COR-L47 (cell line): ENCODE measurements around the gene PDCD10.

Experiments used
- DNase-seq: peaks from one replicate; lab custom pipeline; 2025; lab: John Stamatoyannopoulos, UW

PDCD10 gene

GRCh38 chr3:167734498-167735232 lies at the start of gene PDCD10:
TSS of gene PDCD10 (minus strand) at chr3:167734892. CDS start at chr3:167720157, 14,735 bp downstream.
- DNase-seq, result peak; percentile 100

DNA sequence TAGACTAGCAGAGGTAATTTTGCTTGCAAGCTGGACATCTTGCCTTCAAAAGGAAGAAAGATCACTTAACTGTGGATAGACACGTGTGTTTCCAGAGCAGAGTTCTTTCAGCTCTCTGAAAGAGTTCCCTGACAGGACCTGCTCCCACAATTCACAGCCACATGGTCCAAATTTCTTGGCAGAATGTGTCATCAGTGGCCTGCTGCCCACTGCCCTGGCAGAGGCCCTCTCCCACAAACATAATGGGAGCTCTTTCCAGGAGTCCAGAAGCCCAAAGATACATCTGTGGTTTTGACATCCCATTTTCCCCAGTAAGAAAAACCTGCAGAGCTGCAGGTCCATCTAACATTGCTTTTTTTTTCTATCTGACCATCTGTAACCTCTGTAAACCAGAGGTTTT lies 49.1 kb upstream of the PDCD10 start:
- DNase-seq, result no peak

DNA sequence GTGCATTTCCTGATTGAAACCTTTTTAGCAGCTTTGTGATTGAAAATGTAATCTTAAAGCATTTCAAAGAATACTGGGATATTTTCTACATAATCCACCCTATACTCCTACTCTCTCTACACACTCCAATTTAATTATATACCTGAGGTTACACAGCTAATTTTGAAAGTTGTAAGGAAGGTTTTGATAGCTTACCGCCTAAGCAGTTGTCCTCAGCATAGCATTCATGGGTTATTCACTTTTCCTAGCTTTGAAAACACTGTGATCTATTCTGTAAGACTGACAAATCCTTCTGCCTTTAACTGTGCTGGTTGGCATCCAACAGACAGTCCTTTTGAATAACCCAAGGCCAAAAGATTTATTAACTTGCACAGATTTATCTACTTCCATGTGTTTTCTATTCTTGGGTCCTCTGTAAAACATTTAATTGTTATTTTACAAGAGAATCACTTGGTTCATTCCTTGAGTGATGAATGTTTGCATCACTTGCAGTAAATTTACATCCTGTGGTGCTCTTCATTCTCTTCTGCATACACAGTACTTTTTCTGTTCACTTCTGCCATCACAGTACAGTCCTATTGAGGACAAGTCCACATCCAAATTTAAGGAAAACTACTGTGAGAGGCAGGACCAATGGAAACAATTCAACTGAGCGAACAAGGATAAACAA lies 45.7 kb upstream of the PDCD10 start:
- no peak for DNase-seq

GRCh38 chr3:167777356-167777755 lies 42.7 kb upstream of the PDCD10 start:
- DNase-seq, result no peak

DNA sequence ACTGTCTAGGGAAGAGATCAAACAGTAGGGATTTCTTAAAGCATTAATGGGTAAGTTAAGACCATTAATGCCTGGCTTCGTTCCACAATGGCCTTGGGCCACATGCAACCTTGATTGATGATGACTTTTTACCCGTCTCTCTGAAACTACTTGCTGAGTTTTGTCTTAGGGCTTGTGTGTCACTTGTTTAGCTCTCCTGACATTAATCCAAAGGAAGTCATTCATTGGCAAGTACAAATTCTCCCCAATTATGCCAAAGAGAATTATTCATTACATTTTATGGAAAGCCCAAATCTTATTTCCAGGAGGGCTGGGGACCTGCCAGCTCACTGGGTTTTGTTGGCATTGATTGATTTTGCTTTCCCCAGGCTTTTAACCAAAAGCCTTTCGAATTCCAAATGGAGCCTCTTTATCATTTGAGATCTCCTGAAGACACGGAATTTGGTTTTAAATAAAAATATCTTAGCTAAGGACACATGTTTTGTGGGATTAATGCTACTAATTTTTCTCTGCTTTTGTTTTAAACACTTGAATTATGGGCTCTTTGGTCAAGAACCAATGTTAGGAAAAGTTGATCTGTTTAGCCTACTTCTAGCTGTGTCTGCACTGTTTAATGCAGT lies 41.5 kb upstream of the PDCD10 start:
- no peak for DNase-seq

GRCh38 chr3:167773584-167773983 lies 38.9 kb upstream of the PDCD10 start:
- no peak for DNase-seq

DNA sequence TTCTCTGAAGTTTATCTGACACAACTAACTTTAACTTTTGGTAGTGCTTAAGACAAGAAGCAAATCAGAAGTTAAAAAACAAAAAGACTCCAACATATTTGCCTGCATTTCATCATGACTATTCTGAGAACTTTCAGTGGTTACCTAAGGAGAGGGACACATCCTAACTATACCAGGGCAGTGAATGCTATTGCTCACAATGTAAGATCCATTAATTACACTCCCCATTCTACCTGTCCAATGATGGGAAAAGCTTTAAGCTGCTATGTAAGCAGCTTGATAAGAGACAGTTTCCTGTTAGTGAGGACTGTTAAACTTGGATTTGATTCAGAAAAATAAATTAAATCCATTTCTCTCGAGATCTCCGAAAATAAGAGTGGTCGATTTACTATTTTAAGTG lies 38.3 kb upstream of the PDCD10 start:
- DNase-seq, result no peak

- DNase-seq, result no peak
Measured at GRCh38 chr3:167762296-167762695, 27.6 kb upstream of the PDCD10 start.

DNA sequence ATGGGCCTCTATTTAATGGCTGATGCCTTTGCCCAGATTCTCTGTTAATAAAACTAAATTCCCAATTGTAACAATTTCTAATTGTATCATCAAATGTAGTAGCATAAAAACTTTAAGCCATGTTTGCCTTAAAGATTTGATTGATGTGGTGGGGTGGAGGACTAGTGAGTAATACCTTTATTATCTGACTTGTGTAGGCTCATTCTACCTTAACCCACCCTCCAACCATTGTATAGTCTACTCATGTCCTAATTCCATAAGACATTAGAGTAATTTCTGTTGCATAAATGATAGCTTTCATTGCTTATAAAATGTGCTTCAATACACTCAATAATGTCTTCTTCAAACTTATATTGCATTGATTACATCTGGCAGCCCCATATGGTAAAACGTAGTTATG lies 26.6 kb upstream of the PDCD10 start:
- DNase-seq, result no peak

DNA sequence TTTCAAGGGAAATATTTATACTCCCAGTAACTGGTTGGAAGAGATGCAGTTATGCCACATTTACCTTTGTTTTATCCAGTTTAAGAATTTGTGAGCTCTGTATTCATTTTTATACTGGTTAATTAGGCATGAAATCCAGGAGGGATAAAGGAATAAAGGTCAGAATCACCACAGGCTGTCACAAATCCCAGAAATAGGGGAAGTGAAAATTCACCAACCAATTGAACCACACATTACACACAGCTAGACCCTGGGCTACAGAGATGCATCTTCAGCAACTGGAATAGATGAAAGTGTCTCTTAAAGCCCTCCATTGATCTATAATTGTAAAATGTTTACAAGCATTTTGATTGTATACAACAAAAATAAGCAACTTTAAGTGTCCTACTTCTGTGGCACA lies 19.4 kb upstream of the PDCD10 start:
- no peak for DNase-seq

DNA sequence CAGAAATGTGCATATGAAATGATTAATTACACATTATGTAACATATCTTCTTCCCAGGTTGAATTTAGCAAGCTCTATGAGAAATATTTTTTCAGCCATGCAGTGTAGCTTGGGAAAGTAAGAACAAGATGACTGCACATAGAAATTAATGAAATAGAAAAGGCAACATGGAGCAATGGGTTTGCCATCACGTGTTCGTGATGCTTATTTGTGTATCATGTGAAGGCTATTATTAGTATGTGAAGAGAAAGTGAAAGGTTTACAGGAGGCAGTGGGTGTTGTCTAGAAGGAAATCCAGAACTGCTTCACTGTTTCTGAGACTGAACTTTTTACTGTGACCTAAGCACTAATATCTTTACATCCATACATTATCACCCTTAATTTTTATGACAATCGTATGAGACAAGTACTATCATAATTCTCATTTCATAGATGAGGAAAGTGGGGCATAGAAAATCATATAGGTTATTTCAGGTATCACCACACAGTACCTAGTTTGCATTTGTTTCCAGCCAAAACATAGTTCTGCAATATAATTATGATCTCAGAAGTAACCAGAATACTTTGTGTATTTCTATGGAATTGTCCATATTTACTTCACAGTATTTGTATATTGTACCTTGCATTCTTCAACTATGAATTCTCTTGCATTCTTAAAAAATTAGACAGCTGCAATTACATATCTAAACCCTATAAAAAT lies 15.7 kb upstream of the PDCD10 start:
- DNase-seq, result no peak

GRCh38 chr3:167749728-167750127 lies 15.0 kb upstream of the PDCD10 start:
- DNase-seq, result no peak

DNA sequence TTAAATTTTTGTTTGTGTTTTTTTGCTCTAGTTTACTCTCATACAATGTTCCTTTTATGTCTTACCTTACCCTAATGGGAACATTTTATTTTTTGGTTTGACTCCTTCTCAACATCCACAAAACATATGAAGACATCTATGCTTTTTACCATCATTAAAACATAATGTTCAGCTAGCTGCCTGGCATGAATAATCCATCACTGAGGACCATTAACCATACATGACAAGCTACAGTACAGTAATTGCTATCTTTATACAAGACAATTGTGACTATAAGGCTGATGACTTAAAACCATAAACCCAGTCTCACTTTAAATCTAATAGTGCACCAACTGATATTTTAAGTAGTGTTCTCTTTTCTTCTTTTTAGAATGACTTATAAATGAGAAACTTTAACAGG lies 14.5 kb upstream of the PDCD10 start:
- DNase-seq, result no peak

DNA sequence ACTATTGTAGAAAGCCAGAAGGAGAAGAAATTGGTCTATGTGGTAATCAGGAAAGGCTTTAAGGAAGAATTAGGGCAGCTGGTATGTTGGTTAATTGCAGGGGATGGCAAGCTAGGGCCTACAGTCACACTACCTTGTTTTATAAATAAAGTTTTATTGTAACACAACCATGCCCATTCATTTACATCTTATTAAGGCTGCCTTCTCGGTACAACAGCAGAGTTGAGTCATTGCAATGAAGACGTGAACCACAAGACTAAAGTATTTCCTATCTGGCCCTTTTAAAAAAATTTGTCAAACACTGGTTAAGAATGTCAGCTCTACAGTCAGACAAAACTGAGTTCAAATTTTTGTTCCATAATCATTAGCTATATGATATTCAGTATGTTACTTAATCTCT lies 9.1 kb upstream of the PDCD10 start:
- no peak for DNase-seq

DNA sequence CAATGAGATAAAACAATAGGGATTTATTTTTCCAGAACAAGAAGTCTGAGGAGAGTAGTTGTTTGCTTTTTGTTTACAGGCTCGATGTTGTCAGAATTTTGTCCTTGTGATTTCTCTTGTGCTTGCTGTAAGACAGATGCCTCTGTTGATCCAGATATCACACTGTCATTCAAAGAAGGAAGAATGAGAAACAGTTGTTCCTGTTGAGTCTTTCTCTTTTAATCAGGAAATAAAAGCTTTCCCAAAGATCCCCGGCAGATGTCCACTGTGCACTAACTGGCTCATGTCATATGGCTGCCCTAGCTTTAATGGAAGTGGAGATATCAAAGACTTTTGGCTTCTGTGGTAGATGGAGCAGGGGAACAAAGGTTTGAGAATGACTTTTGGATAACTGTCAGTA lies 7.6 kb upstream of the PDCD10 start:
- no peak for DNase-seq

GRCh38 chr3:167740961-167741587 lies 6.4 kb upstream of the PDCD10 start:
- peak; percentile 21 for DNase-seq

DNA sequence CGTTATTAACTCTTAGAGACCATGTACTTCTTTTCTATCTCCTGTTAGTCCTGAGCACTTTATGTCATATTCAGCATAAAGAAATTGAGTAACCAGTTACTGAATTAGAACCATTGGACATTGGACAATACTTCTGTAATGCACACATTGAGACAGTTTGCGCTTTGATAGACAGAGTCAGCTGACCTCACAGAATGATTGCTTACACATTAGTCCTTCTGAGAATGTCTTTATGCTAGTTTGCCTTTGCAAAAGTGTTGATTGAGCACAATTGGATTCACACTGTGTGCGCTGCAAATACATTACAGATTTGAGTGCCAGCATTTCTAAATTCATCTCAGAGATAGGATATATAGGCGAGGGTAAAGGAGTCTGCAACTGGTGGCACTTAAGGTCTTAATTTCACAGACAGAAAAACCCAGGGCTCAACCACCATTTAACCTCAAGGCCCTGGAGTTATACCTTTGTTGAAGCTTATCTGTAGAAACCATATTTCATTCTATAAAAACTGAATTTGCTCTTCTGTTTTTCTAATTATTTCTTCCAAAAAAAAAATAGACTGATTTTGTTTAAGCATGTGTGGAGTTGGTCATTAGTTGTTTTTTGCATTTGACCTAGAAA lies 4.6 kb upstream of the PDCD10 start:
- DNase-seq, result no peak

- DNase-seq, result no peak
Measured at GRCh38 chr3:167738037-167738436, 3.3 kb upstream of the PDCD10 start.

- no peak for DNase-seq
Measured at GRCh38 chr3:167736997-167737396, 2.3 kb upstream of the PDCD10 start.

- DNase-seq, result no peak
Measured at GRCh38 chr3:167736264-167736787, 1.6 kb upstream of the PDCD10 start.
